EH (cell line): ENCODE measurements around the gene OPTC.

Experiments
- DNase-seq: peaks from one replicate; pipeline ENCODE4 v3.0.0-alpha.2; 2015; ENCODE audit warnings: low read depth

Gene OPTC

GRCh38 chr1:203536980-203537455 lies 43.1 kb downstream of the OPTC start:
- DNase-seq = peak; percentile 73

DNA sequence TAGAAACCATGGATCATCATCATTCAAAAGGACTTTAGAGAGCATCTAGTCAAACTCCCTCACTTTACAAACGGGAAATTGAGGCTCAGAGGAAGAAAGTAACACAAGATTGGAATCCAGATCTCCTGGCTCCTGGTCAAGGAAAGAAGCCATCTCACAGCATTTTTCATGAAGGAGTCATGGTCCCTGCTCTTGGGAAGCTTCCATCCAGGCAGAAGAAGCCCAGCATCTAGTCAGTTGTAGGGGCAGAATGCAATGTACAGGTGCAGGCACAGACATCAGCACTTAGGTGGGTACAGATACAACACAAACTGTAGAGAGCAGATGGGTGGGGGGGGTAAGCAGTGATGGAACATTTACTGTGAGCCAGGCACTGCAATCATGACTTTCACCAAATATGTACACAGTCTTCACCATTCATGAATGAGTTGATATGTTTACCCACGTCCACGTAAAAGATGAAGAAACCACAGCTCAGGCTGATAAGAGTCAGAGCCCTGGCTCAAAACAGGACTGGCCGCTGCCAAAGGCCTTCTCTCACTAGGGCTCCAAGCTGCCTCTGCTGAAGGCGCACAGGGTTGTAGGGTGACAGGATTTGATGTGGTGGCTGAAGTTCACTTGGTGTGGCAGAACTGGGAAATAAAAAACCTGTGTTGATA lies 44.0 kb downstream of the OPTC start:
- DNase-seq = peak; percentile 79

GRCh38 chr1:203538726-203539125 lies 44.8 kb downstream of the OPTC start:
- no peak for DNase-seq

DNA sequence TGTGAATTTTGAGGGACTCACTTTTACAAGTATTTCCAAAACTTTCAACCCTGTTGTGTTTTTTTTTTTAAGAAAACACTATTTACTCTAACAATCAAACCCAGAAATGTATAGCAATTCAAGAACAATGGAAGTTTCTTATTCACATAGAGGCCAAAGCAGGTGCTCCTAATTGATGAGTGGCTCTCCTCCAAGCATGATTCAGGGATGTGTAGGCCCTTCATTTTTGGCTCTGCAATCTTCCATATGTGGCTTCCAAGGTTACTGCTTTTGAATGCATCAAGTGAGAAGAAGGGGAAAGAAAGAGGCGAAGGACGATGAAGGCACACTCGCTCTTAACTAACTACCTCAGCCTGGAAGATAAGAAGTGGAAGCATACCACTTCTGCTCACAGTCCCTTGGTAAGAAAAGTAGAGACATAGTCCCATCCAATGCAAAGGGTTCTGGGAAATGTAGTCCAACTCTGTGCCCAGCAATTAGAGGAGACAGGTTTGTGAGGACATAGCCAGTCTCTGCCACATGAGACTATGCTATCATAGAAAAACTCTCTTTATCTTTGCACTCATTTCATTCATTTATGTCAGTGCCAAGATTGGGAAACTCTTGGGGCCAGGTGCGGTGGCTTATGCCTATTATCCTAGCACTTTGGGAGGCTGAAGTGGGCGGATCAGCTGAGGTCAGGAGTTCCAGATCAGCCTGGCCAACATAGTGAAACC lies 46.0 kb downstream of the OPTC start:
- no peak for DNase-seq

GRCh38 chr1:203544485-203544884 lies 50.5 kb downstream of the OPTC start:
- peak; percentile 67 for DNase-seq

DNA sequence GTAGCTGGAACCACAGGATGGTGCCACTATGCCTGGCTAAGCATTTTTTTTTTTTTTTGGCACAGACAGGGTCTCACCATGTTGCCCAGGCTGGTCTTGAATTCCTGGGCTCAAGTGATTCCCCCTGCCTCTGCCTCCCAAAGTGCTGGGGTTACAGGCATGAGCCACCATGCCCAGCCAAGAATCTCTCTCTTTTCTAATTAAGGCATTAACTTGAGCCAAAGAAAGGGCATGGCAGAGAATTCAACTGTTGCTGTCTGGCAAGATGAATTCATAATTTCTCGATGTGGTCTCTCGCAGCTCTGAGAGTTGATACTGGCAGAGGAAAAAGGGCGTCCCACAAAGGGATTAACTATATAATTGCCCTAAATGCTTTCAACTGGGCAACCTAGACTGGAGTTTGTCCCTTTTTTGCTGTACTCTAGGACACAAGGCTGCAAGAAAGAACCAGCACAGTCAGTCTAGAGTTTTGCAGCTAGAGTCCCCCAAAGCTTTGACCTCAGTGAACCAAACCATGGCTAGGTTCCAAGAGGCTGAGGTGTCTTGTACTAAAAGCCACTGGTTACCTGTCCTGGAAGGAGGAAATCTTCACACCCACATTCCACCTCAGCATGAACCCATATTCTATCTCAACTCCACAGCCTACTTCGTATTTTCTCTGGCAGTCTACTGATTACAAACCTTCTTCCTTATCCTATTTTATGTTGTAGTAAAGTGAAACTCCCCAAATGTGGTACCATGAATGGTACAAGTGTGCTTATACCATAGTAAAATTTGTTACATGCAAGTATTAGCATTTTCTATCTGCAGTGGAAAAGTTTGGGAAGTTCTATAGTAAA lies 51.2 kb downstream of the OPTC start:
- DNase-seq = no peak

- no peak for DNase-seq
These were observed 52.3 kb downstream of the OPTC start for GRCh38 chr1:203546274-203546673.

GRCh38 chr1:203547147-203547546 lies 53.2 kb downstream of the OPTC start:
- DNase-seq = no peak

- no peak for DNase-seq
These were observed 53.9 kb downstream of the OPTC start for GRCh38 chr1:203547771-203548421.

DNA sequence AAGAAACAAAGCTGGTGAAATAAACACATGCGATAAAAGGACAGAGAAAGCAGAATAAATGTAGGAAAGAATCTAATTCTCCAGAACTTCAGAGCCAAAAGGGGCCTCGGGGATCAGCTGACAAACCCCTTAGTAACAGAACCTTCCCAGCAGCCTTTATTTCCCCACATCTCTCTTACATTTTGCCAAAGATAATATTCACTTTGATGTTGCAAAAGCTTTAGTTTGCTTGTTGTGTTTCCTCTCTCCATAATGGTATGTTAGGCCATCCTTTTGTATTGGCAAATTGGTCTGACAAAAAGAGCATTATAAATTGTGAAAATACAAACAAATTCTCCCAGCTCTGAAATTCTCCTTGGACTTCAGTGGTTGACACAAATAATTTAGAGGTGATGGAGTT lies 54.9 kb downstream of the OPTC start:
- DNase-seq = no peak

- DNase-seq = no peak
These were observed 55.4 kb downstream of the OPTC start for GRCh38 chr1:203549309-203549708.

DNA sequence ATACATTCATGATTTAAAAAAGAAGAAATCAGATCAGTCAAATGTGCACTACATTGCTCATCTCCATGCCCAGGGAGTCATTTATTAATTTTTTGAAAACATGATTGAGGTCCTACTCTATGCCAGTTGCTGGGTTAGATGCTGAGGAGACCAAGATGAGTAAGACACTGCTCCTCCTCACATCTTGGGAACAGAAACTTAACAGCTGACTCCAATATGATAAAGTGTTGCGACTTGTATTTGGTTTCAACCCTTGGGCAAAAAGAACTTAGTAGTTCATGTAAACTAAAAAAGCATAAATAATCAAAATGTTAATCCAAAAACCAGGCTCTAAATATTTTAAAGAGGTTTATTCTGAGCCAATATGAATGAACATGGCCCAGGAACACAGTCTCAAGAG lies 56.9 kb downstream of the OPTC start:
- DNase-seq = no peak

DNA sequence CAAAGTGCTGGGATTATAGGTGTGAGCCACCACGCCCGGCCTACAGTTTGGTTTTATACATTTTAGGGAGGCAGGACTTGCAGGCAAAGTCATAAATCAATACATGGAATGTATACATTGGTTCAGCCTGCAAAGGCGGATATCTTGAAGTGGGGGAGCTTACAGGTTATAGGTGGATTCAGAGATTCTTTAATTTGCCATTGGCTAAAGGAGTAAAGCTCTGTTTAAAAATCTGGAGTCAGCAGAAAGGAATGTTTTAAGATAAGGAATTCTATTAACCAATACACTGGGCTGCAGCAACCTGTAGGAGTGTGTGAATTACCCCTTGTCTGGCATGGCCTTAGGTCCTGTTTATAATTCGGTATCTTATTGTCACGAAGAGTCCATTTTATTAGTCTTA lies 57.6 kb downstream of the OPTC start:
- DNase-seq = peak; percentile 37

DNA sequence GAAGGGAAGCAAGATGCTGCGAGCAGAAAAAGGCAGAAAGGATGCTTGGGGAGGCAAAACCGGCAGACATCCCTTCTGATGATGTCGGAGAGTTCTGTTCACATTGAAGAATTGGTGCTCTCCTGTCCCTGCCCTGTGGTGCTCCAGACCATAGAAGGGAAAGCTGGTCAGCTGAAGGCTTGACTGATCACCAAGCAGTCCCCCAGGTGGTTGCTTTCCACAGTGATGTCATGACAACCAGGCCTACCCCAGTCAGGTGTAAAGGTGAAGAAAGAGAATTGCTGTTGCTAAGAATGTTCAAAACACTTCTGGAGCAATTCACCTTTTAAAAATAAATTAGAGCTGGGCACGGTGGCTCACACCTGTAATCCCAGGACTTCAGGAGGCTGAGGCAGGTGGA lies 59.5 kb downstream of the OPTC start:
- no peak for DNase-seq

- peak; percentile 45 for DNase-seq
These were observed 60.1 kb downstream of the OPTC start for GRCh38 chr1:203554071-203554470.

DNA sequence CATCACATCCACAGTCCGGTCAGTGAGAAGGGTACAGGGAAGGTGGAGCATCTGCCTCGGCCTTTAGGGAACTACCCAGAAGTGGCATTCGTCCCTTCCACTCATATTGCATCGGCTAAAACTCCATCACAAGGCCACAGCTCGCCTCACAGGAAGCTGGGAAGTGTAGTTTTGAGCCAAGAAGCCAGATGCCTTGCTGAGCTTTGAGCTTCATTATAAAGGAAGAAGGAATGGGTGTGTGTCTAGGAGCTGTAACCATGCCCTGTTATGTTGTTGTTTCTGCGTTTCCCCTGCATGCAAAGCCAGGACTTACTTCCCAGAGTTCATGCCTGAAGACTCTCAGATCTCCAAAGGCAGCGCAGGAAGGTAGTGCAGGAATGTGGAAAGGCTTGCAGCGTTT lies 61.1 kb downstream of the OPTC start:
- DNase-seq = peak; percentile 70

DNA sequence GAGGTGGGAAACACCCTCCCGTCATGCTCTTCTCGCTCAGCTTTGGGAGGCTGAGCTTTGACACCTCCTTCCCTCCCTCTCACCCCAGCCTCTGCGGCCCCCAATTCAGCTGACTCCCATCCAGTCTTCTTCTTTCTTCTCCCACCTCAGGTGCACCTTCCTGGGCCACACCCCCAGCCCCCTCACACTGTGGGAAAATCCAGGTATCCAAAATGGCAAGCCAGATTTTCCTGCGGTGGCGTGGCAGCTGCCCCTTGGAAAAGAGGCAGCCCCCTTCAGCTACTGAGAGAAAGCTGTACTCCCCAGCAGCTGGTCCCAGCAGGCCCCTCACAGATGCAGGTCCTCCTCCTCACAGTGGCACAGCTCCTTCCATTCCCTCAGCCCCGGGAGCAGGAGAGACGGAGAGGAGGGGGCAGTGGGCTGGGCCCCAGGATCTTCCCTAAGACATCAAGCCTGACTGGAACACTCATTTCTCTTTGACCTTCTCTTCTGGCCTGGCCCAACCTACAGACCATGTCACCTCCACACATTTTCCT lies 61.6 kb downstream of the OPTC start:
- DNase-seq = no peak

DNA sequence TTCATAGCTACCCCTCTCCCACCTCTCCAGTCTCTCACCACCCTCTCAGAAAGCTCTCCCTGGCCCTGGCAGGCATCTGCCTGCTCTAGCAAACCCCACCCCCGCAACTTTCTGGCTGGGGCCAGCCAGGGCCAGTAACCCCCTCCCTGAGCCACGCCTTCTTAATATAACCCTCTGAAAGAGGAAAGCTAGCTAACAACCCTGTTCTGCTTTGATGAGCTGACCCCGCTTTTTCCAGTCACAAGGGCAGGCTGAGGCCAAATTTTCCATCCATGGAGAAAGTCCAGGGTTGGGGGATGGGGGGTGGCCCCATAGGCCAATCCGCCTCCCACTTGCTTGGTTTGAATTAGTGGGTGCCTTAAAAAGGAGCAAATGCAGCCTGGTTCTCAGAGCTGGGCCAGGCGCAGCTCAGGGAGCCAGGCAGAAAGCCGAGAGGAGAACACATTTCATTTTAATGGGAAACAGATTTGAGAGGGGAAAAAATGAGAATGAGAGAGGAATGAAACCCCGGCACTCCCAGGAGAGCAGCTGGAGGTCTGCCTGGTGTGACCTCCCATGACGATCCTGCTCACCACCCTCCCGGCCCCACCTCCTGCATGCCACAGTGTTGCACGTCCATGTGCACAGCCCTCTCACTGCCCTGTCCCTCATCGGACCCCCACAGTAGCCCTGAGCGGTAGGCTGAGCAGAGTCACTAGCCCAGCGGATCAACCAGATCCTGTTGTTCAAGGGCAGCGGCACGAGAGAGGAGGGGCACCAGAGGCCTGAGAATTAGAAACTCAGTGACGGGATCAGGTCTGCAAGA lies 62.3 kb downstream of the OPTC start:
- peak; percentile 99 for DNase-seq

GRCh38 chr1:203557390-203557789 lies 63.4 kb downstream of the OPTC start:
- peak; percentile 98 for DNase-seq

GRCh38 chr1:203558064-203558760 lies 64.3 kb downstream of the OPTC start:
- peak; percentile 100 for DNase-seq
